Bronchial epithelial cell (primary cell): ENCODE results near the gene TRPM3. TPM values are rescaled to one million over a fixed set of nuclear protein-coding genes. Genes with fewer than 3 reads are reported as not detected.

Source experiments
- DNase-seq: peaks from one replicate; pipeline ENCODE4 v3.0.0-alpha.2; 2010; ENCODE audit warnings: low read depth
- FAIRE-seq: peaks from 2 replicates; lab custom pipeline; 2011; peaks lifted over from hg19 to GRCh38; lab: Jason Lieb, UNC
- H3K27me3 ChIP-seq: 2 replicates; pipeline ENCODE4 v1.5.1; 2011; ENCODE audit warnings: low read length; ENCODE audit not compliant: control insufficient read depth, insufficient read depth
- H3K36me3 ChIP-seq: 2 replicates; pipeline ENCODE4 v1.5.1; 2011; ENCODE audit warnings: low read length; ENCODE audit not compliant: control insufficient read depth, insufficient read depth
- H3K4me3 ChIP-seq: 2 replicates; pipeline ENCODE4 v1.5.1; 2011; ENCODE audit warnings: mild to moderate bottlenecking, low read depth, low read length, control low read depth
- total RNA-seq: library from RNA; depleted of rRNA; stranded (reverse); fragments of >200 nt; gene quantifications from 2 replicates; pipeline ENCODE4 v1.2.1, GENCODE V29; 2014
- TF ChIP-seq, protein P1 (sequence below): IDR thresholded peaks from 2 replicates; pipeline ENCODE4 v1.5.1; 2011; ENCODE audit warnings: mild to moderate bottlenecking, moderate library complexity, low read length, control low read depth, inconsistent platforms; ENCODE audit not compliant: insufficient read depth, severe bottlenecking

TRPM3 gene
- total RNA-seq, 1 donor from 2014 or later = not detected

DNA sequence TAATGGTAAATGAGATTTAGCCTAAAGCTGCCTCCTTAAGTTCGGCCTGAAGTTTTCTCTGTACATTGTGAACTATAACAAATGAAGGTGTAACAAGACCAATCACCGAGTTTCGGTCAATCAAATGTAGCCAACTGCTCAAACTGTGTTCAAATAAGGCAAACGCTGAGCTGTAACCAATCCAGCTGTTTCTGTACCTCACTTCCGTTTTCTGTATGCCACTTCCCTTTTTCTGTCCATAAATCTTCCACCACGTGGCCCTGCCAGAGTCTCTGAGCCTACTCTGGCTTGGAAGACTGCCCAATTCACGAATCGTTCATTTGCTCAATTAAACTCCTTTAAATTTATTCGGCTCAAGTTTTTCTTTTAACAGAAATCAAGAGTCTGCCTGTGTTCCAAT is 513.5 kb downstream of the TRPM3 start:
- Histone ChIP-seq H3K4me3 (no peak overlapping the region), H3K36me3 (no peaks in the 10 kb centered on the region), H3K27me3 (no peaks in the 10 kb centered on the region)
- DNase-seq = no peak
- no peak for FAIRE-seq
- TF ChIP-seq, protein P1, sequence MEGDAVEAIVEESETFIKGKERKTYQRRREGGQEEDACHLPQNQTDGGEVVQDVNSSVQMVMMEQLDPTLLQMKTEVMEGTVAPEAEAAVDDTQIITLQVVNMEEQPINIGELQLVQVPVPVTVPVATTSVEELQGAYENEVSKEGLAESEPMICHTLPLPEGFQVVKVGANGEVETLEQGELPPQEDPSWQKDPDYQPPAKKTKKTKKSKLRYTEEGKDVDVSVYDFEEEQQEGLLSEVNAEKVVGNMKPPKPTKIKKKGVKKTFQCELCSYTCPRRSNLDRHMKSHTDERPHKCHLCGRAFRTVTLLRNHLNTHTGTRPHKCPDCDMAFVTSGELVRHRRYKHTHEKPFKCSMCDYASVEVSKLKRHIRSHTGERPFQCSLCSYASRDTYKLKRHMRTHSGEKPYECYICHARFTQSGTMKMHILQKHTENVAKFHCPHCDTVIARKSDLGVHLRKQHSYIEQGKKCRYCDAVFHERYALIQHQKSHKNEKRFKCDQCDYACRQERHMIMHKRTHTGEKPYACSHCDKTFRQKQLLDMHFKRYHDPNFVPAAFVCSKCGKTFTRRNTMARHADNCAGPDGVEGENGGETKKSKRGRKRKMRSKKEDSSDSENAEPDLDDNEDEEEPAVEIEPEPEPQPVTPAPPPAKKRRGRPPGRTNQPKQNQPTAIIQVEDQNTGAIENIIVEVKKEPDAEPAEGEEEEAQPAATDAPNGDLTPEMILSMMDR = no peak

DNA sequence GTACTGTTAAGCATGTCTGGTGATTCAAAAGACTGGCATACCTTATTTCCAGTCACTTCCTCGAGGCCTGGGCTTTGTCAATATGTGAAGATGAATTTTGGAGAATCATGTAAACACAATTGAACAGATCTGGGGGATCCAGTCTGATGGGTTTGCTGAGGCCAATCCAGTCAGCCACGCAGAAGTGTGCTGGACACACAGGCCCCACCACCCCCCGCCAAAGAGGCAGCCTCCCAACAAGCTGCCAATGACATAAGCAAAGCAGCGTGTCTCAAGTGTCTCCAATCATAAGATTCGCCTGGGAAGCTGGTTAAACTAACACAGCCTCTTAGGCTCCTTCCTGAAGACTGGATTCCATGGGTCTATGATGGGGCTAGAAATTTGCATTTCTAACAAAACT is 514.1 kb downstream of the TRPM3 start:
- H3K36me3 ChIP-seq = no peaks in the 10 kb centered on the region
- H3K27me3 ChIP-seq = no peaks in the 10 kb centered on the region
- FAIRE-seq (no peak), DNase-seq (no peak)
- TF ChIP-seq, protein P1 = no peak
- H3K4me3 ChIP-seq = no peak overlapping the region

DNA sequence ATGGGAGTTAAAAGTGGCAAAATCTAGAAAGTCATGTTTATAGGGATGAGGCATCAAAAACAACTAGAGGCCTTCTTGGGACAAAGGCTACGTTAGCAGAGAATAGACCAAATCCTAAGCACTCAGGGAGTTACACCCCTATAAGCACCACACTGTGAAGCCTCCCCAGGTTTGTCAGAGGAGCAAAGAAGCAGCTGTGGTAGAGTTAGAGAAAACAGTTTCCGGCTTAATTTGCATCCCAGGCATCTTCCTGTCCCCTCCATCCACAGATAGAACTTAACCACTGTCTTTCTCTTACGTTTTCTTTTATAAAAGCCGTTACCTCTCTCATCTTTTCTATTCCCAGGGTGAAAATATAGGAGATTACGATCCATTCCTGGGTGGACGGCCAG is 518.4 kb downstream of the TRPM3 start:
- Histone ChIP-seq H3K27me3 (no peaks in the 10 kb centered on the region), H3K4me3 (no peak overlapping the region), H3K36me3 (no peaks in the 10 kb centered on the region)
- DNase-seq (no peak), FAIRE-seq (no peak)
- TF ChIP-seq, protein P1 = no peak

DNA sequence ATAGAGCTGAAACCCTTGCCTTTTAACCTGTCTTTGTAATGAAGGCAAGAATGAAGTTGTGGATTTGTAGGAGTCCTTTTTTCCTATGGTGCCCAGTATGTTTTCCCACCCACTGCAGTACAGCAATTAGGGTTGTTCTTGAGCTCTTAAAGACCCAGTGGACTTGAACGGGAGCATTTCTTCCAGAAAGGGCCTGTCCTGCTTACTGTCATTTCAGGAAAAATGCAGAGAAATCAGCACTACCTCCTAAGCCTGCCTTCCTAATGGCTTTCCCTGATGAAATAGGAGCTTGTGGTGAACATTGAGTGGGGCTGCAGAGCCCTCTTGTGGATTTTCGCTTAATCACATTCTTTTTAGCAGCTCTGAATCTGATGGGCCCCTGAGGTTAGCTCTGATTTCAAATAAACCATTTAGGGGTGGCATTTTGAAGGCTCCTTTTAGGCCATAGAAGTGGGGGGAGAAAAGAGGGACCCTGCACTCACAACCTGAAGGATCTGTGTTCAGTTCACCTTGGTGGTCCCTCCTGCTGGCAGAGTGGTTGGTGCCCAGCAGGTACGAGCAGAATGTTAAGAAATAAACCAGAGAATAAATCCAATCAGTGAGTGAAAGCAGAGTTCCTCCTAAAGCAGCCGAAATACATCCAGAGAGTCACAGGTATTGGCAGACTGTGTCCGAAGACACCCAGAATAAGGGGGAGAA is 519.0 kb downstream of the TRPM3 start:
- Histone ChIP-seq H3K4me3 (no peak overlapping the region), H3K36me3 (no peaks in the 10 kb centered on the region), H3K27me3 (no peaks in the 10 kb centered on the region)
- TF ChIP-seq, protein P1 = peak; percentile 80
- DNase-seq = peak; percentile 72
- FAIRE-seq = peak; percentile 90

DNA sequence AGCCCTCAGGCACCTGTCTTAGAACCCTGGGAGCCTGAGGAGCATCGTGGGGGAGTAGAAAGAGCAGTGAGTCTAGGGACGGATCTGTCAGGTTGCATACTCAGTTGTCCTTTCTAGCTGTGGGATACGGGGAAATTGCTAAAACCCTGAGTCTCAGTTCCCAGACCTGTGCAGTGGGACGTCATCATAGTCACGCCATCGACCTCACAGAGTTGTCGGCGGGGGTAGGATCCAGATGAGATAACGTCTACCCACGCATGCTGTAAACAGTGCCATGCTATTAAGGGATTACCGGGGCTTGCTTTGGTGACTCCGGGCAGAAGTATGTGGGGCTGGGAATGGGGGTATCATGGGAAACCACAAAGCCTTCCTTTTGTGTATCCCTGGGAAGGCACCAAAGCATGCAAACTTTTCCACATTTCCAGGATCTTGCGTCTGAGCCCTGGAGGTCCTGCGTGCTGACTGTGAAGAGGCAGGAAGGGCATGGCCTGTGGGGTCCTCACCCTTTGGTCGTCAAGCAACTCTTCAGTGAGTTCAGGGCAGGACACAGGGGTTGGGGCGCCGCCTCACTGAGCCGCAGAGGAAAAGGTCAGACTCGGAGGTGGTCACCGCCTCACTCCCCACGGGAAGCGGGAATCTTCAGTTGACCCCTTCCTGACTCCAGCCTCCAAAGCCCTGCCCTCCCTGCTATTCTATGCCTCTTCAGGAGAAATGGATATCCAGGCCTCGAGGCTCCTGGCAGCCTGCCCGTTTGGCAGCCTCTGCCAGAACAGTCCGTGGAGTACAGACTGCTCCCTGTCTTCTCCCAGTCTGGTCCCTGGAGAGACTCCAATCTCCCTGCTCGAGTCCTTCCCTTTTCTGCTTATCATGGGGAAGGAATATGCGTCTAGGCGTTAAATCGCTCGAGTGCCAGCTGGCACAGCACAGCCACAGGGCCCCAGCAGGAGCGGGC is 520.1 kb downstream of the TRPM3 start:
- TF ChIP-seq, protein P1 = no peak
- H3K36me3 ChIP-seq = no peaks in the 10 kb centered on the region
- FAIRE-seq (no peak), DNase-seq (peak; percentile 76)
- no peak overlapping the region for H3K4me3 ChIP-seq
- H3K27me3 ChIP-seq = no peaks in the 10 kb centered on the region
